Liver (tissue), 9 donors: ENCODE data around the gene NF1. TPM values are rescaled to one million over a fixed set of nuclear protein-coding genes. Genes with fewer than 3 reads are reported as not detected.

ENCODE experiments used
- DNase-seq: peaks from one replicate; pipeline ENCODE4 v3.0.0-alpha.2; 2017; ENCODE audit warnings: low spot score
- H3K27ac ChIP-seq, 2 donors: one replicate each; pipeline ENCODE4 v1.7.0; 2013; ENCODE audit warnings: inconsistent platforms in 2 of 2, low read length in 2 of 2, control low read depth in 1 of 2, low read depth in 1 of 2, mild to moderate bottlenecking in 1 of 2
- H3K27me3 ChIP-seq, 4 donors: one replicate each; pipeline versions ENCODE4 v1.6.1 to v1.7.0; 2013; ENCODE audit warnings: low read length in 3 of 4, inconsistent platforms in 1 of 4, mild to moderate bottlenecking in 1 of 4, moderate library complexity in 1 of 4; ENCODE audit not compliant: control insufficient read depth in 4 of 4, insufficient read depth in 4 of 4
- H3K36me3 ChIP-seq, 4 donors: one replicate each; pipeline versions ENCODE4 v1.6.1 to v1.7.0; 2013; ENCODE audit warnings: low read length in 3 of 4, mild to moderate bottlenecking in 3 of 4, low read depth in 1 of 4, moderate library complexity in 1 of 4; ENCODE audit not compliant: control insufficient read depth in 4 of 4, insufficient read depth in 3 of 4
- H3K4me1 ChIP-seq, 4 donors: one replicate each; pipeline versions ENCODE4 v1.6.1 to v1.7.0; 2013; ENCODE audit warnings: low read length in 3 of 4, mild to moderate bottlenecking in 3 of 4, moderate library complexity in 1 of 4; ENCODE audit not compliant: control insufficient read depth in 4 of 4, insufficient read depth in 4 of 4
- H3K4me3 ChIP-seq, 3 donors: one replicate each; pipeline versions ENCODE4 v1.6.1 to v1.7.0; 2013; ENCODE audit warnings: low read length in 3 of 3, control low read depth in 1 of 3, low read depth in 1 of 3, mild to moderate bottlenecking in 1 of 3
- H3K9ac ChIP-seq, 2 donors: one replicate each; pipeline ENCODE4 v1.7.0; 2013; ENCODE audit warnings: low read length in 2 of 2, mild to moderate bottlenecking in 2 of 2, moderate library complexity in 2 of 2, control low read depth in 1 of 2, low read depth in 1 of 2
- H3K9me3 ChIP-seq, 4 donors: one replicate each; pipeline versions ENCODE4 v1.6.1 to v1.7.0; 2013; ENCODE audit warnings: low read length in 3 of 4; ENCODE audit not compliant: control insufficient read depth in 4 of 4
- EGR1 ChIP-seq, 2 donors: IDR thresholded peaks; 2 replicates each; pipeline ENCODE4 v1.6.1; 2016 to 2018; ENCODE audit warnings: antibody characterized with exemption in 2 of 2, low read depth in 2 of 2
- FOXA1 ChIP-seq: IDR thresholded peaks from 2 replicates; pipeline ENCODE4 v1.6.1; 2016; ENCODE audit warnings: antibody characterized with exemption
- FOXA2 ChIP-seq: IDR thresholded peaks from 2 replicates; pipeline ENCODE4 v1.6.1; 2016; ENCODE audit warnings: antibody characterized with exemption
- GABPA ChIP-seq, 2 donors: IDR thresholded peaks in 1 of 2; conservative IDR thresholded peaks in 1 of 2; 2 replicates each; pipeline ENCODE4 v1.6.1; 2016; ENCODE audit warnings: antibody characterized with exemption in 2 of 2, mild to moderate bottlenecking in 1 of 2, moderate library complexity in 1 of 2
- HNF4A ChIP-seq, 2 donors: conservative IDR thresholded peaks; 2 replicates each; pipeline ENCODE4 v1.6.1; 2016; ENCODE audit warnings: antibody characterized with exemption in 2 of 2, mild to moderate bottlenecking in 2 of 2
- HNF4G ChIP-seq: IDR thresholded peaks from 2 replicates; pipeline ENCODE4 v1.6.1; 2016; ENCODE audit warnings: antibody characterized with exemption
- JUND ChIP-seq, 2 donors: IDR thresholded peaks; 2 replicates each; pipeline ENCODE4 v1.6.1; 2016; ENCODE audit warnings: antibody characterized with exemption in 2 of 2
- NR2F2 ChIP-seq: IDR thresholded peaks from 2 replicates; pipeline ENCODE4 v1.6.1; 2016; ENCODE audit warnings: antibody characterized with exemption
- RAD21 ChIP-seq, 2 donors: IDR thresholded peaks; 2 replicates each; pipeline ENCODE4 v1.6.1; 2016; ENCODE audit warnings: antibody characterized with exemption in 2 of 2, mild to moderate bottlenecking in 2 of 2
- RXRA ChIP-seq, 2 donors: IDR thresholded peaks; 2 replicates each; pipeline ENCODE4 v1.6.1; 2017 to 2018; ENCODE audit warnings: antibody characterized with exemption in 2 of 2, mild to moderate bottlenecking in 1 of 2
- SP1 ChIP-seq: IDR thresholded peaks from 2 replicates; pipeline ENCODE4 v1.6.1; 2018; ENCODE audit warnings: antibody characterized with exemption, mild to moderate bottlenecking
- TAF1 ChIP-seq: conservative IDR thresholded peaks from 2 replicates; pipeline ENCODE4 v1.6.1; 2016; ENCODE audit warnings: antibody characterized with exemption, mild to moderate bottlenecking
- YY1 ChIP-seq: IDR thresholded peaks from 2 replicates; pipeline ENCODE4 v1.6.1; 2016; ENCODE audit warnings: antibody characterized with exemption, mild to moderate bottlenecking
- WGBS: extraction: QIAGEN DNeasy Blood & Tissue Kit; methylation state at CpG from one replicate; pipeline ENCODE4 v1.1.7; 2013; 5-methylcytosine and 5-hydroxymethylcytosine counted together
- polyA plus RNA-seq, 2 donors: library from polyadenylated mRNA; stranded (reverse) in 1 of 2; unstranded in 1 of 2; fragments of 200-250 nt in 1 of 2; fragments of >200 nt in 1 of 2; fragmentation: Nextera tagmentation in 1 of 2; extraction: Ambion mirVana in 1 of 2; gene quantifications; one replicate each; pipeline versions ENCODE4 v1.2.1 to v1.2.3, GENCODE V29; 2013 to 2015
- total RNA-seq, 2 donors: library from RNA; depleted of rRNA; stranded (reverse); fragments of >200 nt; gene quantifications; one replicate each; pipeline ENCODE4 v1.2.3, GENCODE V29; 2014
- TF ChIP-seq, protein P1 (sequence below): IDR thresholded peaks from 2 replicates; pipeline ENCODE4 v1.6.1; 2016; ENCODE audit warnings: antibody characterized with exemption
- TF ChIP-seq, protein P2 (sequence below): IDR thresholded peaks from 2 replicates; pipeline ENCODE4 v1.6.1; 2016; ENCODE audit warnings: antibody characterized with exemption, mild to moderate bottlenecking
- TF ChIP-seq, protein P3 (sequence below): fragments of 150-350 bp; IDR thresholded peaks from 2 replicates; pipeline ENCODE4 v1.5.1; 2017; ENCODE audit warnings: improper control_type of control experiment, low read depth, low read length; ENCODE audit not compliant: missing input control
- TF ChIP-seq, protein P4 (sequence below): IDR thresholded peaks from 2 replicates; pipeline ENCODE4 v1.6.1; 2016; ENCODE audit warnings: antibody characterized with exemption
- TF ChIP-seq, protein P5 (sequence below): IDR thresholded peaks from 2 replicates; pipeline ENCODE4 v1.6.1; 2016; ENCODE audit warnings: antibody characterized with exemption
- donor health status: healthy.
- donor health status: healthy.
- donor health status: healthy.
- donor health status: healthy.
- donor health status: healthy.

The NF1 gene
- total and polyA plus RNA-seq, 4 donors = 4.6 to 42.6 (median 13.5) TPM

DNA sequence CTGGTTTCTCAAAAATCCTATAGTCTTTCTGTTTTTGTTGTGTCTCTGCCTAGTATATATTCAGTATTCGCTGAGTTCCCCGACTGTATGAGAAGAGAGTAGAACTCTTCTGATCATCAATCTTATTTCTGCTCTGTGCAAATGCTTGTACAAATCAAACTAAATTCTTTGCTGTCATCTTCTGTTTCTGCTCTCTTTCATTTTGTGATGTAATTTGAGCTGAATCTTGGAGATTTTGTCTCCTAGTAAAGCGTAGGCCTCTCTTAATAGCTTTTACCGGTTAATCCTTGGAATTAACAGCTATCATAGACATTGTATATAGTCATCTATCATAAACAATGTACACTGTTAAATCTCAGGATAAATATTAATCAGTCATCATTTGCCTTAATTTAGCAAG, 140.3 kb downstream of the NF1 start:
- no peak overlapping the region for H3K9ac ChIP-seq
- no peaks in the 10 kb centered on the region for H3K9me3 ChIP-seq
- no peaks in the 10 kb centered on the region for H3K27me3 ChIP-seq
- no peak overlapping the region for H3K4me3 ChIP-seq
- 92% methylated on average over 4 of the region's 4 CpGs for WGBS
- no peak for DNase-seq
- H3K27ac ChIP-seq = no peak overlapping the region
- TF ChIP-seq YY1 (no peak), RXRA (IDR thresholded peaks at IDR 0.05) (no peak), GABPA (IDR thresholded peaks at IDR 0.05 in 1 of 2, conservative IDR thresholded peaks at IDR 0.05 in 1 of 2) (no peak), HNF4A (conservative IDR thresholded peaks at IDR 0.05) (no peak), HNF4G (no peak), JUND (IDR thresholded peaks at IDR 0.05) (no peak), SP1 (no peak), TAF1 (no peak), EGR1 (IDR thresholded peaks at IDR 0.05; ENCODE audit: low read depth in 2 of 2) (no peak), FOXA1 (no peak), FOXA2 (no peak), RAD21 (IDR thresholded peaks at IDR 0.05) (no peak), NR2F2 (no peak)
- TF ChIP-seq, protein P1, sequence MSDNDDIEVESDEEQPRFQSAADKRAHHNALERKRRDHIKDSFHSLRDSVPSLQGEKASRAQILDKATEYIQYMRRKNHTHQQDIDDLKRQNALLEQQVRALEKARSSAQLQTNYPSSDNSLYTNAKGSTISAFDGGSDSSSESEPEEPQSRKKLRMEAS = no peak
- TF ChIP-seq, protein P2, sequence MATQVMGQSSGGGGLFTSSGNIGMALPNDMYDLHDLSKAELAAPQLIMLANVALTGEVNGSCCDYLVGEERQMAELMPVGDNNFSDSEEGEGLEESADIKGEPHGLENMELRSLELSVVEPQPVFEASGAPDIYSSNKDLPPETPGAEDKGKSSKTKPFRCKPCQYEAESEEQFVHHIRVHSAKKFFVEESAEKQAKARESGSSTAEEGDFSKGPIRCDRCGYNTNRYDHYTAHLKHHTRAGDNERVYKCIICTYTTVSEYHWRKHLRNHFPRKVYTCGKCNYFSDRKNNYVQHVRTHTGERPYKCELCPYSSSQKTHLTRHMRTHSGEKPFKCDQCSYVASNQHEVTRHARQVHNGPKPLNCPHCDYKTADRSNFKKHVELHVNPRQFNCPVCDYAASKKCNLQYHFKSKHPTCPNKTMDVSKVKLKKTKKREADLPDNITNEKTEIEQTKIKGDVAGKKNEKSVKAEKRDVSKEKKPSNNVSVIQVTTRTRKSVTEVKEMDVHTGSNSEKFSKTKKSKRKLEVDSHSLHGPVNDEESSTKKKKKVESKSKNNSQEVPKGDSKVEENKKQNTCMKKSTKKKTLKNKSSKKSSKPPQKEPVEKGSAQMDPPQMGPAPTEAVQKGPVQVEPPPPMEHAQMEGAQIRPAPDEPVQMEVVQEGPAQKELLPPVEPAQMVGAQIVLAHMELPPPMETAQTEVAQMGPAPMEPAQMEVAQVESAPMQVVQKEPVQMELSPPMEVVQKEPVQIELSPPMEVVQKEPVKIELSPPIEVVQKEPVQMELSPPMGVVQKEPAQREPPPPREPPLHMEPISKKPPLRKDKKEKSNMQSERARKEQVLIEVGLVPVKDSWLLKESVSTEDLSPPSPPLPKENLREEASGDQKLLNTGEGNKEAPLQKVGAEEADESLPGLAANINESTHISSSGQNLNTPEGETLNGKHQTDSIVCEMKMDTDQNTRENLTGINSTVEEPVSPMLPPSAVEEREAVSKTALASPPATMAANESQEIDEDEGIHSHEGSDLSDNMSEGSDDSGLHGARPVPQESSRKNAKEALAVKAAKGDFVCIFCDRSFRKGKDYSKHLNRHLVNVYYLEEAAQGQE = no peak
- TF ChIP-seq, protein P3, sequence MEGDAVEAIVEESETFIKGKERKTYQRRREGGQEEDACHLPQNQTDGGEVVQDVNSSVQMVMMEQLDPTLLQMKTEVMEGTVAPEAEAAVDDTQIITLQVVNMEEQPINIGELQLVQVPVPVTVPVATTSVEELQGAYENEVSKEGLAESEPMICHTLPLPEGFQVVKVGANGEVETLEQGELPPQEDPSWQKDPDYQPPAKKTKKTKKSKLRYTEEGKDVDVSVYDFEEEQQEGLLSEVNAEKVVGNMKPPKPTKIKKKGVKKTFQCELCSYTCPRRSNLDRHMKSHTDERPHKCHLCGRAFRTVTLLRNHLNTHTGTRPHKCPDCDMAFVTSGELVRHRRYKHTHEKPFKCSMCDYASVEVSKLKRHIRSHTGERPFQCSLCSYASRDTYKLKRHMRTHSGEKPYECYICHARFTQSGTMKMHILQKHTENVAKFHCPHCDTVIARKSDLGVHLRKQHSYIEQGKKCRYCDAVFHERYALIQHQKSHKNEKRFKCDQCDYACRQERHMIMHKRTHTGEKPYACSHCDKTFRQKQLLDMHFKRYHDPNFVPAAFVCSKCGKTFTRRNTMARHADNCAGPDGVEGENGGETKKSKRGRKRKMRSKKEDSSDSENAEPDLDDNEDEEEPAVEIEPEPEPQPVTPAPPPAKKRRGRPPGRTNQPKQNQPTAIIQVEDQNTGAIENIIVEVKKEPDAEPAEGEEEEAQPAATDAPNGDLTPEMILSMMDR = no peak
- TF ChIP-seq, protein P4, sequence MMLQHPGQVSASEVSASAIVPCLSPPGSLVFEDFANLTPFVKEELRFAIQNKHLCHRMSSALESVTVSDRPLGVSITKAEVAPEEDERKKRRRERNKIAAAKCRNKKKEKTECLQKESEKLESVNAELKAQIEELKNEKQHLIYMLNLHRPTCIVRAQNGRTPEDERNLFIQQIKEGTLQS = no peak
- TF ChIP-seq, protein P5, sequence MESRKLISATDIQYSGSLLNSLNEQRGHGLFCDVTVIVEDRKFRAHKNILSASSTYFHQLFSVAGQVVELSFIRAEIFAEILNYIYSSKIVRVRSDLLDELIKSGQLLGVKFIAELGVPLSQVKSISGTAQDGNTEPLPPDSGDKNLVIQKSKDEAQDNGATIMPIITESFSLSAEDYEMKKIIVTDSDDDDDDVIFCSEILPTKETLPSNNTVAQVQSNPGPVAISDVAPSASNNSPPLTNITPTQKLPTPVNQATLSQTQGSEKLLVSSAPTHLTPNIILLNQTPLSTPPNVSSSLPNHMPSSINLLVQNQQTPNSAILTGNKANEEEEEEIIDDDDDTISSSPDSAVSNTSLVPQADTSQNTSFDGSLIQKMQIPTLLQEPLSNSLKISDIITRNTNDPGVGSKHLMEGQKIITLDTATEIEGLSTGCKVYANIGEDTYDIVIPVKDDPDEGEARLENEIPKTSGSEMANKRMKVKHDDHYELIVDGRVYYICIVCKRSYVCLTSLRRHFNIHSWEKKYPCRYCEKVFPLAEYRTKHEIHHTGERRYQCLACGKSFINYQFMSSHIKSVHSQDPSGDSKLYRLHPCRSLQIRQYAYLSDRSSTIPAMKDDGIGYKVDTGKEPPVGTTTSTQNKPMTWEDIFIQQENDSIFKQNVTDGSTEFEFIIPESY = no peak
- H3K36me3 ChIP-seq = peaks cover 8 to 38% (median 22%) of the 10 kb centered on the region in 4 donors
- no peaks in the 10 kb centered on the region for H3K4me1 ChIP-seq
